A549 (cell line): Measurements from ENCODE around the gene LRCH1. TPM values are rescaled to one million over a fixed set of nuclear protein-coding genes. Genes with fewer than 3 reads are reported as not detected.

Experiments
- ATAC-seq, 2 experiments: fragments of 200-7000 bp in 1 of 2; fragments of >200 bp in 1 of 2; cut with Nextera tagmentation in 1 of 2; cut with Tn5 transposase in 1 of 2; 3 replicates each; pipeline versions ENCODE4 v1.8.0 to v1.9.1; 2018 to 2020; ENCODE audit warnings: mild to moderate bottlenecking in 1 of 2, moderate library complexity in 1 of 2
- CTCF ChIA-PET: fragments of 300-600 bp; sonication (Branson Sonifier 250); formaldehyde crosslinking; extraction: SDS; loops from one replicate; lab custom pipeline; 2021; ENCODE audit warnings: antibody characterized with exemption, inconsistent platforms; lab: Yijun Ruan, JAX
- POLR2A ChIA-PET: fragments of 350-600 bp; formaldehyde crosslinking; extraction: SDS; loops from one replicate; lab custom pipeline; 2021; ENCODE audit warnings: antibody characterized with exemption, inconsistent platforms; lab: Yijun Ruan, JAX
- DNase-seq, 2 experiments: peaks; one replicate each; pipeline versions ENCODE4 v3.0.0 to v3.0.0-alpha.2; 2011 to 2016; ENCODE audit warnings: low read depth in 1 of 2, low spot score in 1 of 2
- FAIRE-seq: peaks from 2 replicates; lab custom pipeline; 2011; peaks lifted over from hg19 to GRCh38; lab: Jason Lieb, UNC
- H3K27ac ChIP-seq, 2 experiments: fragments of >200 bp; sonication (Bioruptor Twin); formaldehyde crosslinking; 3 replicates each; pipeline ENCODE4 v1.5.1; 2016 to 2017
- H3K4me1 ChIP-seq: fragments of >200 bp; sonication (Bioruptor Twin); formaldehyde crosslinking; 3 replicates; pipeline ENCODE4 v1.6.1; 2016
- H3K4me2 ChIP-seq: fragments of >200 bp; sonication (Bioruptor Twin); formaldehyde crosslinking; 3 replicates; pipeline ENCODE4 v1.6.1; 2016
- H3K4me3 ChIP-seq: fragments of >200 bp; sonication (Bioruptor Twin); formaldehyde crosslinking; 3 replicates; pipeline ENCODE4 v1.5.1; 2016
- H3K9me3 ChIP-seq: fragments of >200 bp; sonication (Bioruptor Twin); formaldehyde crosslinking; 3 replicates; pipeline ENCODE4 v1.6.1; 2016
- CEBPB ChIP-seq, 2 experiments: fragments of >200 bp in 1 of 2; sonication (Bioruptor Twin) in 1 of 2; formaldehyde crosslinking in 1 of 2; IDR thresholded peaks; 2 replicates each; pipeline ENCODE4 v1.6.1; 2012 to 2016
- E2F6 ChIP-seq: IDR thresholded peaks from 2 replicates; pipeline ENCODE4 v1.6.1; 2012; ENCODE audit warnings: low read depth, borderline replicate concordance
- EP300 ChIP-seq, 2 experiments: fragments of >200 bp; sonication (Bioruptor Twin); formaldehyde crosslinking; IDR thresholded peaks; 2 replicates in 1 of 2; 3 replicates in 1 of 2; pipeline ENCODE4 v1.6.1; 2016 to 2017
- ESRRA ChIP-seq: fragments of 150-350 bp; IDR thresholded peaks from 2 replicates; pipeline ENCODE4 v1.6.1; 2014; ENCODE audit warnings: mild to moderate bottlenecking, low read length, borderline replicate concordance
- FOSB ChIP-seq: fragments of 250-450 bp; sonication (Bioruptor Pico); IDR thresholded peaks from 2 replicates; pipeline ENCODE4 v1.5.0; 2020; ENCODE audit warnings: mild to moderate bottlenecking, moderate library complexity
- GATA3 ChIP-seq: IDR thresholded peaks from 2 replicates; pipeline ENCODE4 v1.6.1; 2012; ENCODE audit warnings: borderline replicate concordance
- HDAC2 ChIP-seq: fragments of 200-600 bp; sonication (generic); IDR thresholded peaks from 2 replicates; pipeline ENCODE4 v1.6.1; 2016
- HOXA7 ChIP-seq: fragments of 250-450 bp; sonication (Bioruptor Pico); IDR thresholded peaks from 2 replicates; pipeline ENCODE4 v1.5.0; 2020; ENCODE audit warnings: mild to moderate bottlenecking, moderate library complexity
- HOXB13 ChIP-seq: fragments of 250-450 bp; sonication (Bioruptor Pico); IDR thresholded peaks from 2 replicates; pipeline ENCODE4 v1.5.0; 2020; ENCODE audit warnings: low read depth, mild to moderate bottlenecking, moderate library complexity
- JUN ChIP-seq, 2 experiments: fragments of >200 bp; sonication (Bioruptor Twin); formaldehyde crosslinking; IDR thresholded peaks; 2 replicates in 1 of 2; 3 replicates in 1 of 2; pipeline ENCODE4 v1.6.1; 2016 to 2017
- MAFK ChIP-seq: fragments of 450-650 bp; IDR thresholded peaks from 2 replicates; pipeline ENCODE4 v1.6.1; 2014; ENCODE audit not compliant: partially characterized antibody
- MAZ ChIP-seq: fragments of 150-350 bp; IDR thresholded peaks from 2 replicates; pipeline ENCODE4 v1.6.1; 2014; ENCODE audit warnings: antibody characterized with exemption, low read depth, low read length, borderline replicate concordance
- POLR2AphosphoS2 ChIP-seq: conservative IDR thresholded peaks from 2 replicates; pipeline ENCODE4 v1.6.1; 2012; ENCODE audit warnings: low read length, improper control_type of control experiment, inconsistent platforms
- RCOR1 ChIP-seq: fragments of 150-350 bp; IDR thresholded peaks from 2 replicates; pipeline ENCODE4 v1.6.1; 2014; ENCODE audit warnings: antibody characterized with exemption, low read length, low read depth
- REST ChIP-seq: fragments of 200-600 bp; sonication (generic); IDR thresholded peaks from 2 replicates; pipeline ENCODE4 v1.6.1; 2016; ENCODE audit warnings: antibody characterized with exemption, mild to moderate bottlenecking, moderate library complexity
- ZFP36 ChIP-seq: fragments of 450-650 bp; IDR thresholded peaks from 2 replicates; pipeline ENCODE4 v1.6.1; 2014; ENCODE audit warnings: borderline replicate concordance; ENCODE audit not compliant: partially characterized antibody
- WGBS: methylation state at CpG from one replicate; pipeline ENCODE4 v1.1.6; 2017; ENCODE audit errors: missing lambda C conversion rate; 5-methylcytosine and 5-hydroxymethylcytosine counted together
- polyA plus RNA-seq, 4 experiments: library from polyadenylated mRNA; depleted of rRNA in 3 of 4; stranded (reverse); fragments of >200 nt; fragmentation: RNase III in 1 of 4; extraction: RNeasy Plus Mini Kit Qiagen cat#74134 plus additional on column Dnase treatment in 1 of 4; gene quantifications; 2 replicates in 3 of 4; 3 replicates in 1 of 4; pipeline ENCODE4 v1.2.3, GENCODE V29; 2011 to 2017
- TF ChIP-seq, protein P1 (sequence below): IDR thresholded peaks from 2 replicates; pipeline ENCODE4 v1.6.1; 2012
- TF ChIP-seq, protein P2 (sequence below): fragments of 250-450 bp; sonication (Bioruptor Pico); IDR thresholded peaks from 2 replicates; pipeline ENCODE4 v1.5.0; 2020; ENCODE audit warnings: low read depth, mild to moderate bottlenecking, moderate library complexity

LRCH1 gene
- polyA plus RNA-seq, 2 of the 4 experiments (the other 2 are of a cell fraction), result 8.5 to 16.4 TPM

GRCh38 chr13:46536341-46536740 is 16.6 kb upstream of the LRCH1 start (continued):
- no peak for TF ChIP-seq MAFK
- no peak for TF ChIP-seq EP300 (IDR thresholded peaks at IDR 0.05)
- TF ChIP-seq, all 56 proteins: peak for 0

- 77% methylated on average over 3 of the region's 3 CpGs for WGBS
- Histone ChIP-seq H3K4me3 (no peak overlapping the region), H3K4me2 (peak overlapping the region; percentile 16; the same call in 1 of the 3 replicates), H3K4me1 (peaks cover 37% of the 10 kb centered on the region), H3K9me3 (no peaks in the 10 kb centered on the region), H3K27ac (no peak overlapping the region)
- TF ChIP-seq GATA3, result no peak
- TF ChIP-seq ESRRA, result no peak
- no peak for TF ChIP-seq RCOR1
- no peak for TF ChIP-seq REST
- no peak for TF ChIP-seq FOSB (CRISPR knock-in tag)
- ATAC-seq (no peak), DNase-seq (no peak), FAIRE-seq (no peak)
- POLR2A ChIA-PET, result no interaction called here
- CTCF ChIA-PET, result interaction anchor here (2.2 to 3.6 kb wide), 2 partner anchors 10 to 12 kb away, joined by 5 to 24 read pairs; no protein-coding TSS in a partner anchor
These were observed 13.7 kb upstream of the LRCH1 start for GRCh38 chr13:46539231-46539630.

DNA sequence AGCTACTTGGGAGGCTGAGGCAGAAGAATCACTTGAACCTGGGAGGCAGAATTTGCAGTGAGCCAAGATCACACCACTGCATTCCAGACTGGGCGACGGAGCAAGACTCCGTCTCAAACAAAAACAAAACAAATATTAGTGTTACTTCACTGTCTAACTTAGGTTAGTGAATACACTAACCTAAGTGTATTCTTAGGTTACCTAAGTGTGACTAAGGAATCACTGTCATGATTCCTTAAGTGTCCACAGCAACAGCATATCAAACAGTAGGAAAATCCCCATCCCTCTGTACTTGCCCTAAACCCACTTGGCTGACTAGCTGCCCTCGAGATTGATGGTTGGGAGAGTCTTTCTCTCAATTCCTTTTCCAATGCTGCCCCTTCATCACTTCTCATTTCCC is 11.8 kb upstream of the LRCH1 start:
- peak; percentile 85 to 92 for ATAC-seq
- CTCF ChIA-PET, result interaction anchor here (0.9 to 3.6 kb wide), 4 partner anchors 8 to 180 kb away, joined by 4 to 24 read pairs (median 4); no protein-coding TSS in a partner anchor
- no peak for FAIRE-seq
- Histone ChIP-seq H3K27ac (peak overlapping the region; percentile 39 to 55; a peak in 3 of 6 replicates), H3K4me3 (no peak overlapping the region), H3K4me2 (peak overlapping the region; percentile 42), H3K9me3 (no peaks in the 10 kb centered on the region), H3K4me1 (peaks cover 32% of the 10 kb centered on the region)
- DNase-seq, result peak in 1 of 2 experiments; percentile 67
- 10% methylated on average over 4 of the region's 4 CpGs for WGBS
- POLR2A ChIA-PET, result no interaction called here
- no peak for TF ChIP-seq E2F6
- no peak for TF ChIP-seq HOXB13 (CRISPR knock-in tag)
- TF ChIP-seq RCOR1, result no peak
- no peak for TF ChIP-seq JUN (IDR thresholded peaks at IDR 0.05)
- no peak for TF ChIP-seq HDAC2
- no peak for TF ChIP-seq ZFP36
- TF ChIP-seq CEBPB (IDR thresholded peaks at IDR 0.05), result no peak; a peak in 1 of 4 replicates
- TF ChIP-seq MAFK, result no peak
- TF ChIP-seq HOXA7, result no peak
- TF ChIP-seq FOSB (CRISPR knock-in tag), result no peak
- no peak for TF ChIP-seq POLR2AphosphoS2

DNA sequence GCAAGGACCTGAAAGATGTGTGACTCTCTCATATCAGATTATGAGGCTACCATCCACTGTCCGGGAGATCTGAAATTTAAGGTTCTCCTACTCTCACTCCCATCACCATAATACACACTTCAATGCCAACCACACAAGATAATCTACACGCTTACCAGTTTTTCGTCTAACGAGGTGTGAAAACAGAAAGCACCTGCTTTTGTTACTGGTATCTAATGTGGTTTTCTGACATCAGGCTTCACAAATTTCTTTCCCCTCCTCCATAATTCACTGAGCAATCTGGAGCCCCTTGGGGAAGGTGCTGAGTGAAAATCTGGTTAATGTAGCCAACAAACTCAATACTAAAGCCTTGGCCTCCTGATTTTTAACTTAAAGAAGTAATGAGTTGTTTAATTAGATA is 10.1 kb upstream of the LRCH1 start:
- no peak for DNase-seq
- 94% methylated on average over 4 of the region's 4 CpGs for WGBS
- POLR2A ChIA-PET, result no interaction called here
- FAIRE-seq, result no peak
- H3K4me2 ChIP-seq, result no peak overlapping the region
- TF ChIP-seq MAZ, result no peak
- TF ChIP-seq, protein P1, sequence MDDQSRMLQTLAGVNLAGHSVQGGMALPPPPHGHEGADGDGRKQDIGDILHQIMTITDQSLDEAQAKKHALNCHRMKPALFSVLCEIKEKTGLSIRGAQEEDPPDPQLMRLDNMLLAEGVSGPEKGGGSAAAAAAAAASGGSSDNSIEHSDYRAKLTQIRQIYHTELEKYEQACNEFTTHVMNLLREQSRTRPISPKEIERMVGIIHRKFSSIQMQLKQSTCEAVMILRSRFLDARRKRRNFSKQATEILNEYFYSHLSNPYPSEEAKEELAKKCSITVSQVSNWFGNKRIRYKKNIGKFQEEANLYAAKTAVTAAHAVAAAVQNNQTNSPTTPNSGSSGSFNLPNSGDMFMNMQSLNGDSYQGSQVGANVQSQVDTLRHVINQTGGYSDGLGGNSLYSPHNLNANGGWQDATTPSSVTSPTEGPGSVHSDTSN, result no peak
- TF ChIP-seq, protein P2, sequence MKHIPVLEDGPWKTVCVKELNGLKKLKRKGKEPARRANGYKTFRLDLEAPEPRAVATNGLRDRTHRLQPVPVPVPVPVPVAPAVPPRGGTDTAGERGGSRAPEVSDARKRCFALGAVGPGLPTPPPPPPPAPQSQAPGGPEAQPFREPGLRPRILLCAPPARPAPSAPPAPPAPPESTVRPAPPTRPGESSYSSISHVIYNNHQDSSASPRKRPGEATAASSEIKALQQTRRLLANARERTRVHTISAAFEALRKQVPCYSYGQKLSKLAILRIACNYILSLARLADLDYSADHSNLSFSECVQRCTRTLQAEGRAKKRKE (CRISPR knock-in tag), result no peak
- TF ChIP-seq, all 56 proteins: peak for 0
- H3K4me3 ChIP-seq, result no peak overlapping the region
- H3K4me1 ChIP-seq, result peaks cover 30% of the 10 kb centered on the region
- CTCF ChIA-PET, result interaction anchor here (3.6 kb wide), 1 partner anchor 8 kb away, joined by 24 read pairs; no protein-coding TSS in a partner anchor
- no peak overlapping the region for H3K27ac ChIP-seq
- no peak for ATAC-seq
- H3K9me3 ChIP-seq, result no peaks in the 10 kb centered on the region
